GM18526 (cell line): ENCODE results near the gene ARPC2.
A peak's percentile ranks its signal among the peaks of the same experiment; 100 is the strongest.

Experiments used
- POLR2A ChIP-seq: IDR thresholded peaks from 3 replicates; pipeline ENCODE4 v1.6.1; 2011; ENCODE audit not compliant: insufficient read length; ENCODE audit errors: extremely low read depth

Gene ARPC2

GRCh38 chr2:218269900-218270720, 53.1 kb downstream of the ARPC2 start, which contains the start of the genes AAMP and PNKD:
AAMP (minus strand) TSS chr2:218270137; CDS start chr2:218270086, 51 bp downstream.
PNKD (plus strand) TSS chr2:218270519; CDS start chr2:218270536, 17 bp downstream.
- peak; percentile 71 for TF ChIP-seq POLR2A

- TF ChIP-seq POLR2A: no peak
Observed at GRCh38 chr2:218270721-218271486, 53.9 kb downstream of the ARPC2 start.

GRCh38 chr2:218271487-218271797, 54.5 kb downstream of the ARPC2 start:
- TF ChIP-seq POLR2A: no peak

- no peak for TF ChIP-seq POLR2A
Observed at GRCh38 chr2:218271865-218272530, 55.0 kb downstream of the ARPC2 start.

GRCh38 chr2:218272531-218273212, 55.7 kb downstream of the ARPC2 start:
- no peak for TF ChIP-seq POLR2A

GRCh38 chr2:218273908-218274249, 56.9 kb downstream of the ARPC2 start:
- TF ChIP-seq POLR2A: no peak

GRCh38 chr2:218274586-218274985, 57.6 kb downstream of the ARPC2 start:
- TF ChIP-seq POLR2A: no peak

- TF ChIP-seq POLR2A: no peak
Observed at GRCh38 chr2:218275371-218276072, 58.5 kb downstream of the ARPC2 start.

GRCh38 chr2:218276986-218277755, 60.2 kb downstream of the ARPC2 start:
- TF ChIP-seq POLR2A: no peak

- no peak for TF ChIP-seq POLR2A
Observed at GRCh38 chr2:218277921-218278320, 60.9 kb downstream of the ARPC2 start.

- TF ChIP-seq POLR2A: no peak
Observed at GRCh38 chr2:218278531-218279360, 61.8 kb downstream of the ARPC2 start.

GRCh38 chr2:218280260-218280870, 63.4 kb downstream of the ARPC2 start:
- no peak for TF ChIP-seq POLR2A

- TF ChIP-seq POLR2A: no peak
Observed at GRCh38 chr2:218281449-218281848, 64.5 kb downstream of the ARPC2 start.
